A549 (cell line): ENCODE measurements around the gene ZNF12.
"Not testable (repeated sequence)": the region's sequence is repeated elsewhere in the genome, so short reads cannot be mapped to it uniquely, and the experiment has no call there.

ENCODE experiments used
- BHLHE40 ChIP-seq: IDR thresholded peaks from 2 replicates; pipeline ENCODE4 v1.6.1; 2012; ENCODE audit warnings: low read depth, low read length, inconsistent platforms
- EHF ChIP-seq: fragments of 250-450 bp; sonication (Bioruptor Pico); IDR thresholded peaks from 2 replicates; pipeline ENCODE4 v1.5.0; 2020; ENCODE audit warnings: mild to moderate bottlenecking
- ESRRA ChIP-seq: fragments of 150-350 bp; IDR thresholded peaks from 2 replicates; pipeline ENCODE4 v1.6.1; 2014; ENCODE audit warnings: mild to moderate bottlenecking, low read length, borderline replicate concordance
- FOSB ChIP-seq: fragments of 250-450 bp; sonication (Bioruptor Pico); IDR thresholded peaks from 2 replicates; pipeline ENCODE4 v1.5.0; 2020; ENCODE audit warnings: mild to moderate bottlenecking, moderate library complexity
- HDAC2 ChIP-seq: fragments of 200-600 bp; sonication (generic); IDR thresholded peaks from 2 replicates; pipeline ENCODE4 v1.6.1; 2016
- NR3C1 ChIP-seq: fragments of >200 bp; sonication (Bioruptor Twin); formaldehyde crosslinking; IDR thresholded peaks from 3 replicates; pipeline ENCODE4 v1.6.1; 2017
- PHF8 ChIP-seq: fragments of 200-600 bp; sonication (generic); IDR thresholded peaks from 2 replicates; pipeline ENCODE4 v1.6.1; 2016; ENCODE audit warnings: low read depth, mild to moderate bottlenecking, antibody characterized with exemption, moderate library complexity, borderline replicate concordance
- POLR2A ChIP-seq: IDR thresholded peaks from 2 replicates; pipeline ENCODE4 v1.6.1; 2012; ENCODE audit warnings: mild to moderate bottlenecking, low read length
- TF ChIP-seq, protein P1 (sequence below): IDR thresholded peaks from 2 replicates; pipeline ENCODE4 v1.6.1; 2012; ENCODE audit warnings: low read depth, borderline replicate concordance
- TF ChIP-seq, protein P2 (sequence below): fragments of >200 bp; sonication (Bioruptor Twin); formaldehyde crosslinking; IDR thresholded peaks from 3 replicates; pipeline ENCODE4 v1.5.1; 2016
- TF ChIP-seq, protein P3 (sequence below): fragments of 150-350 bp; IDR thresholded peaks from 2 replicates; pipeline ENCODE4 v1.6.1; 2014; ENCODE audit warnings: low read depth, mild to moderate bottlenecking, low read length
- TF ChIP-seq, protein P4 (sequence below): fragments of 200-600 bp; sonication (generic); IDR thresholded peaks from 2 replicates; pipeline ENCODE4 v1.6.1; 2016; ENCODE audit warnings: antibody characterized with exemption, mild to moderate bottlenecking, moderate library complexity

DNA sequence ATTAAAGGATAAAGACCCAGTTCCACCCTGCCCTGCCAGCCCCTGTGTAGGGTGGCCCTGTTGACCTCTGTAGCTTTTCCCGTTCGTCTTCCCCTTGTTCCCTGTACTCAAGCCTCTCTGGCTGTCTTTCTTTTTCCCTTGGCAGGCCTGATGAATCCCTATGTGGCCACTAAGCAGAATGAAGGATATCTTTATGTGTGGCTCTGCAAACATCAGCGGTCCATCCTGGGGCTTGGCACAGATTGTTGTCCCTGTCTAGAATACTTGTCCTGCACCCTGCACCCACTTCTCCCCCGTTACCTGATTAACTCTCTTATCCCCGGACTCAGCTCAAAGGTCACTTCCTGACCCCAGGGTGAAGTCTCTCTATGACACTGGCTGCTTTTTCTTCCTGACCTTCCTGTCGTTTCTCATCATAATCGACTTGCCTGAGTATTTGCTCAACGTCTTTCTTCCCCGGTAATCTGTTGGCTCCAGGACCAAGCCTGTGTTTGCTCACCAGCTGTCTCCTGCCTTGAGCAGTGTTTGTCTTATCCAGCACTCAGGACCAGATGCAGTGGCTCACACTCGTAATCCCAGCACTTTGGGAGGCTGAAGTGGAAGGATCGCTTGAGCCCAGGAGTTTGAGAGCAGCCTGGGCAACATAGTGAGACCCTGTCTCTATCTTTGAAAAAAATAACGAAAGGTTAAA lies 37.8 kb upstream of the ZNF12 start:
- TF ChIP-seq, protein P1, sequence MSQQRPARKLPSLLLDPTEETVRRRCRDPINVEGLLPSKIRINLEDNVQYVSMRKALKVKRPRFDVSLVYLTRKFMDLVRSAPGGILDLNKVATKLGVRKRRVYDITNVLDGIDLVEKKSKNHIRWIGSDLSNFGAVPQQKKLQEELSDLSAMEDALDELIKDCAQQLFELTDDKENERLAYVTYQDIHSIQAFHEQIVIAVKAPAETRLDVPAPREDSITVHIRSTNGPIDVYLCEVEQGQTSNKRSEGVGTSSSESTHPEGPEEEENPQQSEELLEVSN: not testable (repeated sequence)
- TF ChIP-seq, protein P2, sequence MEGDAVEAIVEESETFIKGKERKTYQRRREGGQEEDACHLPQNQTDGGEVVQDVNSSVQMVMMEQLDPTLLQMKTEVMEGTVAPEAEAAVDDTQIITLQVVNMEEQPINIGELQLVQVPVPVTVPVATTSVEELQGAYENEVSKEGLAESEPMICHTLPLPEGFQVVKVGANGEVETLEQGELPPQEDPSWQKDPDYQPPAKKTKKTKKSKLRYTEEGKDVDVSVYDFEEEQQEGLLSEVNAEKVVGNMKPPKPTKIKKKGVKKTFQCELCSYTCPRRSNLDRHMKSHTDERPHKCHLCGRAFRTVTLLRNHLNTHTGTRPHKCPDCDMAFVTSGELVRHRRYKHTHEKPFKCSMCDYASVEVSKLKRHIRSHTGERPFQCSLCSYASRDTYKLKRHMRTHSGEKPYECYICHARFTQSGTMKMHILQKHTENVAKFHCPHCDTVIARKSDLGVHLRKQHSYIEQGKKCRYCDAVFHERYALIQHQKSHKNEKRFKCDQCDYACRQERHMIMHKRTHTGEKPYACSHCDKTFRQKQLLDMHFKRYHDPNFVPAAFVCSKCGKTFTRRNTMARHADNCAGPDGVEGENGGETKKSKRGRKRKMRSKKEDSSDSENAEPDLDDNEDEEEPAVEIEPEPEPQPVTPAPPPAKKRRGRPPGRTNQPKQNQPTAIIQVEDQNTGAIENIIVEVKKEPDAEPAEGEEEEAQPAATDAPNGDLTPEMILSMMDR: not testable (repeated sequence)
- TF ChIP-seq ESRRA; PHF8; POLR2A; HDAC2; EHF (CRISPR knock-in tag); NR3C1; BHLHE40; FOSB (CRISPR knock-in tag): not testable (repeated sequence)
- TF ChIP-seq, protein P3, sequence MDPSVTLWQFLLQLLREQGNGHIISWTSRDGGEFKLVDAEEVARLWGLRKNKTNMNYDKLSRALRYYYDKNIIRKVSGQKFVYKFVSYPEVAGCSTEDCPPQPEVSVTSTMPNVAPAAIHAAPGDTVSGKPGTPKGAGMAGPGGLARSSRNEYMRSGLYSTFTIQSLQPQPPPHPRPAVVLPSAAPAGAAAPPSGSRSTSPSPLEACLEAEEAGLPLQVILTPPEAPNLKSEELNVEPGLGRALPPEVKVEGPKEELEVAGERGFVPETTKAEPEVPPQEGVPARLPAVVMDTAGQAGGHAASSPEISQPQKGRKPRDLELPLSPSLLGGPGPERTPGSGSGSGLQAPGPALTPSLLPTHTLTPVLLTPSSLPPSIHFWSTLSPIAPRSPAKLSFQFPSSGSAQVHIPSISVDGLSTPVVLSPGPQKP: not testable (repeated sequence)
- TF ChIP-seq, protein P4, sequence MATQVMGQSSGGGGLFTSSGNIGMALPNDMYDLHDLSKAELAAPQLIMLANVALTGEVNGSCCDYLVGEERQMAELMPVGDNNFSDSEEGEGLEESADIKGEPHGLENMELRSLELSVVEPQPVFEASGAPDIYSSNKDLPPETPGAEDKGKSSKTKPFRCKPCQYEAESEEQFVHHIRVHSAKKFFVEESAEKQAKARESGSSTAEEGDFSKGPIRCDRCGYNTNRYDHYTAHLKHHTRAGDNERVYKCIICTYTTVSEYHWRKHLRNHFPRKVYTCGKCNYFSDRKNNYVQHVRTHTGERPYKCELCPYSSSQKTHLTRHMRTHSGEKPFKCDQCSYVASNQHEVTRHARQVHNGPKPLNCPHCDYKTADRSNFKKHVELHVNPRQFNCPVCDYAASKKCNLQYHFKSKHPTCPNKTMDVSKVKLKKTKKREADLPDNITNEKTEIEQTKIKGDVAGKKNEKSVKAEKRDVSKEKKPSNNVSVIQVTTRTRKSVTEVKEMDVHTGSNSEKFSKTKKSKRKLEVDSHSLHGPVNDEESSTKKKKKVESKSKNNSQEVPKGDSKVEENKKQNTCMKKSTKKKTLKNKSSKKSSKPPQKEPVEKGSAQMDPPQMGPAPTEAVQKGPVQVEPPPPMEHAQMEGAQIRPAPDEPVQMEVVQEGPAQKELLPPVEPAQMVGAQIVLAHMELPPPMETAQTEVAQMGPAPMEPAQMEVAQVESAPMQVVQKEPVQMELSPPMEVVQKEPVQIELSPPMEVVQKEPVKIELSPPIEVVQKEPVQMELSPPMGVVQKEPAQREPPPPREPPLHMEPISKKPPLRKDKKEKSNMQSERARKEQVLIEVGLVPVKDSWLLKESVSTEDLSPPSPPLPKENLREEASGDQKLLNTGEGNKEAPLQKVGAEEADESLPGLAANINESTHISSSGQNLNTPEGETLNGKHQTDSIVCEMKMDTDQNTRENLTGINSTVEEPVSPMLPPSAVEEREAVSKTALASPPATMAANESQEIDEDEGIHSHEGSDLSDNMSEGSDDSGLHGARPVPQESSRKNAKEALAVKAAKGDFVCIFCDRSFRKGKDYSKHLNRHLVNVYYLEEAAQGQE: not testable (repeated sequence)
